HG03139 (cell line): ENCODE measurements around the gene SNX33.

ENCODE experiments used
- ATAC-seq: cut with Tn5 transposase; IDR thresholded peaks from one replicate; pipeline ENCODE4 v1.9.1; 2021; ENCODE audit not compliant: unreplicated experiment

SNX33 gene

DNA sequence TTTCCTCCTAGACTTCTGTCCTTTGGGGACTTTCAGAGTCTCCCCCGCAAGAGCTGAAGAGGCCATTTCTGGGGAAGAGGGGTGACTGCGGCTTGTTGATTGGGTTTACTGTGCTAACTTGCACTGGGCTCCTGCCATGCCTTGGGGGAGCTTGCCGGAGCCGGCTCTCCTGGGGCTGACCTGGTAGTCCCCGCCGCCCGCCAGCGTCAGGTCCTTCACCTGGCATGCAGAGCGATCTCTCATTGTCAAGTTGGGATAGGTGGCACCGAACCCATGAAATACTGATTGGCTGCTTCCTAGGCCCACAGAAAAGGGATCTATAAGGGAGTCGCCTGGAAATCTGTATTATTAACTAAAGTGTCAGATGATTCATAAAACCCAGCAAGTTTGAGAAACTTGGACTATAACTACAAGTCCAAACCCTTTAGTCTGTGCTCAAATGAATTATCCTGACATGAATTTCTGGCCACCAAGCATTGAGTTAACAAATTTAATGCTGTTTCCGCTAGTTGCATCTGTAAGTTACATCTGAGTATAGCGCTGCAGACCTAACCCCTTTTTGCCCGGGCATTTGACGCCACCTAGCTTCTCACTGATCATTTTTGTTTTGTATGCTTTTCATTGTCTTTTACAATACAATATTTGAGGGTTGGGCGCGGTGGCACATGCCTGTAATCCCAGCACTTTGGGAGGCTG is 7.1 kb upstream of the SNX33 start:
- ATAC-seq: peak; percentile 18

DNA sequence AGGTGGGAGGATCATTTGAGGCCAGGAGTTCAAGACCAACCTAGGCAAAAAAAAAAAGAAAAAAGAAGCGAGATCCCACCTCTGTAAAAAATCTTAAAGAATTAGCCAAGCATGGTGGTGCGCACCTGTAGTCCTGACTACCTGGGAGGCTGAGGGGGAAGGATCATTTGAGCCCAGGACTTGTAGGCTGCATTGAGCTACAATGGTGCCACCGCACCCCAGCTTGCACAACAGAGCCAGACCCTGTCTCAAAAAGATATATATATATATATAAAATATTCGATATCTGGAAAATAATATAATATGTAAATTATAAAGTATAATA is 6.6 kb upstream of the SNX33 start:
- no peak for ATAC-seq

DNA sequence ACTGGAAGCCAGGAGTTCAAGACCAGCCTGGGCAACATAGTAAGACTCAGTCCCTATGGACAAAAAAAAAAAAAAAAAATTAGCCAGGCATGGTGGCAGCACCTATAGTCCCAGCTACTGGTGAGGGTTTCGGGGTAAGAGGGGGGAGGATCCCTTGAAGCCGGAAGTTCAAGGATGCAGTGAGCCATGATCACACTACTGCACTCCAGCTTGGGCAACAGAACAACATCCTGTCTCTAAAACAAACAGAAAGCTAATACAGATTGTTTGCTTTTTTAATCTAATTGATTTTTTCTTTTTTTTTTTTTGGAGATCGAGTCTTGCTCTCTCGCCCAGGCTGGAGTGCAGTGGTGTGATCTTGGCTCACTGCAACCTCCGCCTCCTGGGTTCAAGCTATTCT is 6.1 kb upstream of the SNX33 start:
- ATAC-seq: no peak

DNA sequence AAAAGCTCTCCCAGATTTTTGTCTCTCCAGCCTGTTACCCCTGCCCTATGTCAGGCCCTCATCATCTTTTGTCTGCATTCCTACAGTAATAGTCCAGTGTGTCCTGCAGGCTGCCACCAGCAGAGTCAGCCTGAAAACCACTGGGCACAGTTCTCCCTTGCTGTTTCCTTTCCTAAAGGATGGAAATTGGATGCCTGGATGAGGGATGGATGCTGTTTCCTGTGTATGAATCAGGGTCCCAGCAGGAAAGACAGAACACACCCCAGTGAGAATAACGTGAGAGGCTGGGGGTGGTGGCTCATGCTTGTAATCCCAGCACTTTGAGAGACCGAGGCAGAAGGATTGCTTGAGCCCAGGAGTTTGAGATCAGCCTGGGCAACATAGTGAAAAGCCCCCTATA is 3.3 kb upstream of the SNX33 start:
- ATAC-seq: no peak

DNA sequence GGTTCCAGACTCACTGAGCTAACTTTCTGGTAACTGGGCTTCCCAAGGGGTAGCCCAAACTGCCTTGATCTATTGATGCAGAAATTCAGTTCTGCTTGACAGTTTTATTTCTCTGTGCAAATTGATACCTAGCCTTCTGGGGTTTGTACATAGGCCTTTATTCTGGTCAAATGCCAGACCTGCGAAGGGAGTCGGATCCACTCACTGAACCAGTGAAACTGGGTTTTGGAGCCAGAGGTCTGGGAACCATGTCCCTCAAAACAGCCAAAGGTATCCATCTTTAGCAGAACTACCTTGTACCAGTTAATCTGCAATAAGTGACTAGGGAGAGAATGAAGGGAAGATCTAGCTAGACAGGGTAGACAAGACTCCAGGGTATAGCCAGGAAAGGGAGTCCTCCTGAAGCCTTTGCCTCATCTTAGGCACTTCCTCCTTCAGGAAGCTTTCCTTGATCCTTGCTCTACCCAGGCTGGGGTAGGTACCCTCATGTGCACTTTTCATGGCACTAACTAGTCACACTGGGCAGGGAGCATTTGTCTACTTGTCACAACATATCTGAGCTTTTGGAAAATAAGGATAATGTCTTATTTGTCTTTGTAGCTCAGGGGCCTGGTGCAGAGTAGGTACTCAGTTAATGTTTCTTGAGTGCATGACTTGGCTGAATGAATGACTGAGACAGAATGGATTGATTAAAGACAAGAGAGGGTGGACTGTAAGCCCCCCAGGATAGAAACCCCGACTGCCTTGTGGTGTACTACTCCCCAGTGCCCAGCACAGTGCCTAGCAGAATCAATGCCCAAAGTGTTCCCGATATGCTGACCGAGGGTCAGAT is 1.4 kb upstream of the SNX33 start:
- no peak for ATAC-seq

DNA sequence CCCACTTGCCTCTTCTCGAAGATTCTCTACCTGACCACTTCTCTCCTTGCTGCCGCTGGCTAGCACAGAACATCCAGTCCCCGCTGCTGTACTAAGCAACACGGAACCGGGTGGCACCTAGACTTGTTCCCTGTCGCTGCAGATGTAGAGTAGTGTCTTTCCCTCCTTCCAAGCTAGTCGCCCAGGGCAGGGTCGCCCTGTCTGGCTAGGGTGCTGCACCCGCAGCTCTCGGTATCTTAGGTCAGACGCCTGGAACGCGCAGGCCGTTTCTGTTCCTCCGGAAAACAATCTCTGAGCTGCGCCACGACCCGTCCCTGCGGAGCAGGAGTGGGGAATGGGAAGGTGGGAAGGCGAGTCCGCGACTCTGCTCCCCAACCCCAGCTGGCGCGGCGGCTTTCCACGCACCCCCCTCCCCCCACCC is 758 bp upstream of the SNX33 start:
- ATAC-seq: no peak

DNA sequence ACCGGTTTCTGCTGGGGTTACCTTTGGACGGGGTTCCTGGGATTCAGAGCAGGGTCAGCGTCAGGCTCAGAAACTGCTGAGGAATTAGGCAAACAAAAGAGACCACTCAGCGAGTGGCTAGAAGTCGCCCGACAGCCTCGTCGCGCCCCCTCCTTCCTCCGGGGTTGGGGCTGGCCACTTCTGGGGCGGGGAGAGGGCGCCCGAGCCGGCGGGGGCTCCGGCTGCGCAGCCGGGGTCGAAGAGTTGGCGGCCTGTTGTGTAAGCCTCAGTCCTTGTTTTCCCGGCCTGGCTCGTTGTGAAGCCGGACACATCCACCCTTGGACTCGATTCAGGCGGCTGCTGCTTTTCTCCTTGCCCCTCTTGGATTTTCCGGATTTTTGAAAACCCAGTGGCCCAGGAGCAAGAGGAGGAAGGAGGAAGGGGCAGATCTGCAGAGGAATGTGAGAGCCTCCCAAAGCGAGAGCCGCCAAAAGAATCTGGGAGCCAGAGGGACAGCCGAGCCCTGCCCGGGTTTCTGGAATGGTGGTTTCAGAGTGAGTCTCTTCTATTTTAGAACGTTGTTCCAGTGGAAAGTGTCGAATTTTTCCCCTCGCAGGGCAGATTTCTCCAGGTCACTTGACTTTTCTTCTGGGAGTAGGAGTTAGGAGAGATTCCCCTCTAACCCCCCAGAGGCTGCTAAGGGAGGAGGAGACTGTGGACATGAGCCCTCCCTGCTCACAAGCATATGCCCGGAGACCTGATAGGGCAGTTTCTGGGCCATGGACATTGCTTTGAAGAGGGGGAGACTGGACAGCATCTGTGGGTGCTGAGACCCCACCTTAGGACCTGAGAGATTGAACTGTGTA is 666 bp downstream of the SNX33 start:
- no peak for ATAC-seq

DNA sequence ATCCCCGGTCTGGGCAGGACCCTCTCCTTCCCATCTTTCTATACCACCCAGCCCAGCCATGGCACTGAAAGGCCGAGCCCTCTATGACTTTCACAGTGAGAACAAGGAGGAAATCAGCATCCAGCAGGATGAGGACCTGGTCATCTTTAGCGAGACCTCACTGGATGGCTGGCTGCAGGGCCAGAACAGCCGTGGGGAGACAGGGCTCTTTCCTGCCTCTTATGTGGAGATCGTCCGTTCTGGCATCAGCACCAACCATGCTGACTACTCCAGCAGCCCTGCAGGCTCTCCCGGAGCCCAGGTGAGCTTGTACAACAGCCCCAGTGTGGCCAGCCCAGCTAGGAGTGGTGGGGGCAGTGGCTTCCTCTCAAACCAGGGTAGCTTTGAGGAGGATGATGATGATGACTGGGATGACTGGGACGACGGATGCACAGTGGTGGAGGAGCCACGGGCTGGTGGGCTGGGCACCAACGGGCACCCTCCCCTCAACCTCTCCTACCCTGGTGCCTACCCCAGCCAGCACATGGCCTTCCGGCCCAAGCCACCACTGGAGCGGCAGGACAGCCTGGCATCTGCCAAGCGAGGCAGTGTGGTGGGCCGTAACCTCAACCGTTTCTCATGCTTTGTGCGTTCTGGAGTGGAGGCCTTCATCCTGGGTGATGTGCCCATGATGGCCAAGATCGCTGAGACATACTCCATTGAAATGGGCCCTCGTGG is 1.5 kb downstream of the SNX33 start:
- ATAC-seq: no peak

DNA sequence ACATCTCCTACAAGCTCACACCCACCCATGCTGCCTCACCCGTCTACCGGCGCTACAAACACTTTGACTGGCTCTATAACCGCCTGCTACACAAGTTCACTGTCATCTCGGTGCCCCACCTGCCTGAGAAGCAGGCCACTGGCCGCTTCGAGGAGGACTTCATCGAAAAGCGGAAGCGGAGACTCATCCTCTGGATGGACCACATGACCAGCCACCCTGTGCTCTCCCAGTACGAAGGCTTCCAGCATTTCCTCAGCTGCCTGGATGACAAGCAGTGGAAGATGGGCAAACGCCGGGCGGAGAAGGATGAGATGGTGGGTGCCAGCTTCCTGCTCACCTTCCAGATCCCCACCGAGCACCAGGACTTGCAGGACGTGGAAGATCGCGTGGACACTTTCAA is 2.1 kb downstream of the SNX33 start:
- no peak for ATAC-seq

DNA sequence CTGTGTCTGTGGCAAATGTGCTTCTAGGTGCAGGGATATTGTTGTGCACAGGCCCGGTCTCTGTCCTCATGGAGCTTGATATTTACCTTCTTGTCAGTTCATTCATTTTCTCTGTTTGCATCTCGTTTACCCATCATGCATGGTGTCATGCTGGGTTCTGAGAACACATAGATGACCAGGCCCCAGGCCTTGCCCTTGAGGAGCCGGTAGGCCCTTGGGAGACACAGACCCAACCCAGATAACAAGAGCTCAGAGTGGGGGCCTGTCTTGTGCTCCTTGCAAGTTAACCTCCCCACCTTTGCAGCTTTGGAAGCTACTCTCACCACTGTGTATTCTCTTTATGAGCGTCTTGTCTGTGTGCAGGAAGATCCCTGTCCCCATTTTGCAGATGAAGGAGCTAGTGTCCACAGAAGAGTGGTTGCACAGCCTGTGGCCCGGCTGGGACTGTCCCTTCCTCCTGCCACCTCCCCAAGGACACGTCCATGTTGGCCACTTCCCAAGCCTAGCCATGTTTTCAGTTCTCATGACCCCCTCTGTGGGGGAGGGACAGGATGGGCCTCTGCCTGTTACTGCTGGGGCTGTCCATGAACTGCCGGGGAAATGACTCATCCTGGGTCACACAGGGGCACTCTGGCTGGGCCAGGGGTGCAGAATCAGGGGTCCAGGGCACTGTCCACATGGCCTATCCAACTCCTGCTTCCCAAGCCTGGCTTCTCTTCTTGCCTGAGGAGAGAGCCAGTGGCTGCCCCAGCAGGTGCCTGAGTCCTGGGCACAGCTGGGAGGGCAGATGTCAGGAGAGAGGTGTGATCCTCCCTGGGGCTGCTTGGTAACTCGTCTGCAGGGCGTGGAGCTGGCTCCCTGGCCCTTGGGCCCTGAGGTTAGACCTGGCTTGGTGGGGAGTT is 3.4 kb downstream of the SNX33 start:
- ATAC-seq: no peak

DNA sequence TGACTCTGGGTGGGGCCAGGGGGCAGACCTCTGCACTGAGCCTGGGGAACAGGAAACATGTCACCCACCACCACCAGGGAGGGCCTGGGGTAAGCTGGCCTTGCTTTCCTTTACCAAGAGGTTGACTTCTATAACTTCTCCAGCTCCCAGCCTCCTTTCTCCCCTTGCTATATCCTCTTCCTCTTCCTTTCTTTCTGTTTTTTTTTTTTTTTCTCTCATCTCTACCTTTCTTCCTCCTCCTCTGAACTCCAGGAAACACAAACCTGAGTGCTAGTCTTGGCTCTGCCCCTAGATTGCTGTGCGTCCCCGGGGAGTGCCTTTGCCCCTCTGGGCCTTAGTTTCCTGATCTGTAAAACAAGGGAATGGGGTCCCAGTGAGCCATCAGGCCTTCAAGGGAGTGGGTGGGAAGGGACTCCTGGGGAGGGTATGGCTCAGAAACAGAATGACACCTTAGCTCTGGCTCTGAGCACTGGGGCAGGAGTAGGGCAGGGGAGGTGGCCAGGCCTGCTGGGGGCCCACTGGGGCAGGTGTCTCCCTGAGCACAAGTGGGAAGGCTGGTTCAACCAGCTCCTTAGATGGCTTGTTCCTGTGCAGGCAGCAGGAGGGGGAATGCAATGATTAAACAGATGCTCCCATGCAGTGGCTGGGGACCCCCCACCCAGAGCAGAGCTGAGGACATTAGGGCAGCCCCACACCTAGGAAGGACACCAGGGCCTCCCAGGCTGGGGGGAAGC is 4.3 kb downstream of the SNX33 start:
- no peak for ATAC-seq

DNA sequence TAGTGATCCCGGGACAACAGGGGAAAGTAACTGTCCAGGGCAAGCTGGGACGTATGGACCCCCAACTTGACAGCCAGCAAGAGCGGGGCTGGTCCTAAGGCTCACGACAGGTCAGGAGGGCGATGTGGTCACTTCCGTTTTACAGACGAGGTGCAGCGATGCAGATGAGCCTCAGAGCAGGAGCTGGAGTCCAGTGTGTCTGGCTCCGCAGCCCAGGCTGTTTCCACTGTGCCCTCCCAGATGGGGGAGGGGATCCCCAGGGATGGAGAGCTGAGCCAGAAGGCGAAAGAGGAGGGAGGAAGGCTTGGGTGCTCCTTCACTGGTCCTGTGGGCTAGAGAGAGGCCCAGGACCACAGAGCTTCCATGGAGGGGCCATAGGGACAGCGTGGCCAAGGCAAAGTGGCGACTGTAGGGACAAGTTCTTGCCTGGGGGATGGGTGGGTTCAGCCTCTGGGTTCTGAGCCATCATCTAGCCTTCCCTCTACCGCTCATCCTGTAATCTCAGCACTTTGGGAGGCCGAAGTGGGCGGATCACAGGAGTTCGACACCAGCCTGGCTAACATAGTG is 5.7 kb downstream of the SNX33 start:
- ATAC-seq: no peak

DNA sequence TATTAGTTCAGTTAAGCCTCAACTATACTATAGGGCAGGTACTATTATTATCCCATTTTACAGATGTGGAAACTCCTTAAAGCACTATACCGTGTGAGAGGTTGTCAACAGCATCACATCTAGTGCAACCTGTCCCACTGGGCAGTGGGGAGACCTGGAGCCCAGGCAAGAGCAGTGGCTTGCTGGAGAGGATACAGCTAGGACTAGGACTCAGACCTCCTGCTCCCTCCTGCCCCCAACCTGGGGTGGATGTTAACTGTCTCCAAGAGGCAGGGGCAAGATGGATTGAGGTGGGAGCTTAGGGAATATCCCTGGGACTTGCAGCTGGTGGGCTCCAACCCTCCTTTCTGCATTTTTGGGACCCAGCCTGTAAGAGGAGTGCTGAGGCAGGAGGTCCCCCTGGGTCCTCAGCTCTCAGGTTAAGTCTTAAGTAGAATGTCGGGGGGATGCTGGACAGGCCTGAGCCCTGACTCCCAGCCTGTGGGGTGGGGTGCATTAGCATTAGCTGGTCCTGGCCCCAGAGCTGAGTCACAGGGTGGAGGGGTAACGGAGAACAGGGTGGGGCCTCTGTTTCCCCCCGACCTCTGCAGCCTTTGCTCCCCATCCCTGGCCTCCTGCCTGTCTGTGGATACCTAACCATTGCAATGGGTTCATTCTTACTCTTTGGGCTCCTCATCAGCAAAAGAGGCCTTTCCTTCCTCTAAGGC is 6.6 kb downstream of the SNX33 start:
- no peak for ATAC-seq

DNA sequence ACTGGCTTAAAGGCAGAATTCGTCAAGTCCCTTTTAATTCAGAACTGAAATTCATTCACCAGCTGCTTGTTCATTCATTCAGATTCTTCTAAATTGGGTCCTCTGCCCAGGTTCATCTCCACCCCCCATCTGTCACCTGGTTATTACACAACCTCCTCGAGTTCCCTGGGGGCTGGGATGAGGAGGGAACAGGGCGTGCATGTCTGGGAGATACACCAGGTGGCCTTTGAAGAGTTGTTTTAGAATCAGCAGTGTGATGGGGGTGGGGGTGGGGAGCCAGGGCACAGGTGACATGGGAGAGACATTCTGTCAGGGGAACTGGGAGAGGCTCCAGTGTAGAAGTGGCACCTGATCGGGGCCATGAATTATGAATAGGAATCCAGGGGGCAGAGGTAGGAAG is 8.2 kb downstream of the SNX33 start:
- no peak for ATAC-seq

DNA sequence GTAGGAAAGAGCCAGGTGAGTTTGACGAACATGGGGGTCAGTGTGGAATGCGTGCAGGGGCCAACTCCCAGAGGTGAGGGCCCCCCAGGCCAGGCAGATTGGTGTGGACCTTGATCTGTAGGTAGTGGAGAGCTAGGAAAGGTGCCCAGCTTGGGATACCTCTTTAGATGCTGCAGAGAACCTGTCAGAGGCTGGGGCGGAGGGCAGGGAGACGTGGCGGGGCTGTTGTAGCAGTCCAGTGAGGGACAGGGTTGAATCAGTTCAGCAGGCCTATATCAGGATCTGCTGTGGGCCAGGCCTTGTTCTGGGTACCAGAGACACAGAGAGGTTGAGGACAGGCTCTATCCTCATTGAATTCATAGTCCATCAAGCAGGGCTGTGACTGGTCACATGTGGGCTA is 8.6 kb downstream of the SNX33 start:
- ATAC-seq: no peak

DNA sequence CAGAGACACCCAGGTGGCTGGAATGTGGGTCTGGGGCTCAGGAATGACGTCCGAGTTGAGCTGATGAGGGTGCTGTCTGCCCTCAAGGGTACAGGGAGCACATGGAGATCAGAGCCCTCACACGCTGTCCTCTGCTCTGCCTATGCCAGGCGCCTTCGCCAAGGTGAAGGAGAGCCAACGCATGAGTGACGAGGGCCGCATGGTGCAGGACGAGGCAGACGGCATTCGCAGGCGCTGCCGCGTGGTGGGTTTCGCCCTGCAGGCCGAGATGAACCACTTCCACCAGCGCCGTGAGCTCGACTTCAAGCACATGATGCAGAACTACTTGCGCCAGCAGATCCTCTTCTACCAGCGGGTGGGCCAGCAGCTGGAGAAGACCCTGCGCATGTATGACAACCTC is 9.1 kb downstream of the SNX33 start:
- ATAC-seq: no peak

DNA sequence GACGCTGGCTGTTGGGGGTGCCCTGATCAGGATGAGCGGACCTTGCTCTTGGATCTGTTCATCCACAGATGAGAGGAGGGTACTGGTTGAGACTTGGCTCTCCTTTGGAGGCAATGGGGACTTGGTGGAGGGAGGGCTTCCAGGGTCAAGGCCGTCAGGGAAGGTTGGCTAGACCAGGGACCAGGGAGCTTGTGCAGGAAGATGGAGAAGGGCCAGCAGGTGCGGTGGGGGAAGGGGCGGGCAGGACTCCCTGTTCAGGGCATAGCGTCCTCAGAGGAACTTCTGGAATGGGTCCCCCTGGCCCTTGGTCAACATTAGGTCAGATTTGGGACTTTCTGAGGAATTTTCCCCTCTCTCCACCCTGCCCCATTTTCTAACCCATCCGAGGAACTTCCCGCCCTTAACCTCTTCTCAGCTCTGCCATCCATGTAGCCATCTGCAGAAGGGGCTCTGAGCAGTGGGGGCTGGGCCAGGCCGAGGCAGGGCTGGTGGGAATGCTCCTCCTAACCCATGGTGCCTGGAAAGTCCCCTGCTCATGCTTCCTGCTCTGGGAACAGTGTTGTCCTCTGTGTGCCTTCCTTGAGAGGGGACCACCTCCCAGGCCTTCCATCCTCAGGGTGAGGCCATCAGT is 11.5 kb downstream of the SNX33 start:
- no peak for ATAC-seq
